GM19351 (cell line): Measurements from ENCODE around the gene RND1.
A peak's percentile ranks its signal among the peaks of the same experiment; 100 is the strongest.

Experiments used
- ATAC-seq: cut with Tn5 transposase; IDR thresholded peaks from one replicate; pipeline ENCODE4 v1.9.1; 2021; ENCODE audit warnings: mild to moderate bottlenecking, moderate library complexity; ENCODE audit not compliant: unreplicated experiment

Gene RND1

DNA sequence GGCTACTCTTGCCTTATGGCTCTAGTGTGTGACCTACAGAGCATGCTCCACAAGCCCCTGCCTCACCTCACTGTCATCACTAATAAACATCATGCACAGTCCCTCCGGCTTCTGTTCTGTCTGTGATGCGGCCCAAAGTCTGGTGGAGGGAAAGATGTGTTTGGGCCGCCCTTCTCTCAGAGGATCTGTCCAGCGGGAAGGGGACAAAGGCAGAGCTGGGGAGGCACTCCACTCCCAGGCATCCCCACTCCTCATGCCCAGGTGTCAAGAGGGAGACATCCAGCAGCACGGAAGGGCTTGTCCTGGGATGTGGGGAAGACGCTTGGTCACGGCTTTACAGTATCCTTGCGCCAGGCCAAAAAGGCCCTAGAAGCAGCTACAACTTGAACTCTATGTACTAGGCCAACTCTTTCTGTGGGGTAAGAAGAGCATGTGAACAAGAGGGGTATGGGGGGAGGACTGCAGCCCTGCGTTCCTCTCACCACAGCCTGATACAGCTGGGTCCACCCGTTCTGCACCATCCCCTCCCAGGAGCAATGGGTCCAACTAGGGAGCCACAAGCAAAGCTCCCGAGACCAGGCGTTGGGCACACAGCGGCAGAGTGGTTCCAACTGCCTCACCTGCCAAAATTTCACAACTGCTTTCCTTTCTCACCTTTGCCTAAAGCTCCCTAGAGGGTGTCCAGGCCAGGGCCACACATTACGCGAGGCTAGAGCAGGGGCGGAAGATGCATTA is 36.7 kb downstream of the RND1 start:
- ATAC-seq: no peak

DNA sequence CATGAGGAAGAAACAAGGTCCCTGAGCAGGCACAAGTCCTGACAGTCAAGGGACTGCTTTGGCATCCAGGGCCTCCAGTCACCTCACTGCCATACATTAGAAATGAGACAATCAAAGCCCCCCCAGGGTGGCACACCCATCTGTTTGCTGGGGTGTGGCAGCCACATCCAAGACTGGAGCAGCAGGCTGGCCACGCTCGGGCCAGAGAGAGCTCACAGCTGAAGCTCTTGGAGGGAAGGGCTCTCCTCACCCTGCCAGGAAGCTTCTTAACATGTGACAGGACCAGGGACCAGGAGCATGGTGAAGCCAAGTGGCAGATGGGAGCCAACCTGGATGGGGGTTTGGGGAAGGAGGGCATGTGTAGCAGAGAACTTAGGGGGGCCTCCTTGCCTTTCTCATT is 37.4 kb downstream of the RND1 start:
- ATAC-seq: no peak

GRCh38 chr12:48827513-48828096 is 38.1 kb downstream of the RND1 start:
- no peak for ATAC-seq

- ATAC-seq: no peak
Measured at GRCh38 chr12:48827026-48827425, 38.6 kb downstream of the RND1 start.

DNA sequence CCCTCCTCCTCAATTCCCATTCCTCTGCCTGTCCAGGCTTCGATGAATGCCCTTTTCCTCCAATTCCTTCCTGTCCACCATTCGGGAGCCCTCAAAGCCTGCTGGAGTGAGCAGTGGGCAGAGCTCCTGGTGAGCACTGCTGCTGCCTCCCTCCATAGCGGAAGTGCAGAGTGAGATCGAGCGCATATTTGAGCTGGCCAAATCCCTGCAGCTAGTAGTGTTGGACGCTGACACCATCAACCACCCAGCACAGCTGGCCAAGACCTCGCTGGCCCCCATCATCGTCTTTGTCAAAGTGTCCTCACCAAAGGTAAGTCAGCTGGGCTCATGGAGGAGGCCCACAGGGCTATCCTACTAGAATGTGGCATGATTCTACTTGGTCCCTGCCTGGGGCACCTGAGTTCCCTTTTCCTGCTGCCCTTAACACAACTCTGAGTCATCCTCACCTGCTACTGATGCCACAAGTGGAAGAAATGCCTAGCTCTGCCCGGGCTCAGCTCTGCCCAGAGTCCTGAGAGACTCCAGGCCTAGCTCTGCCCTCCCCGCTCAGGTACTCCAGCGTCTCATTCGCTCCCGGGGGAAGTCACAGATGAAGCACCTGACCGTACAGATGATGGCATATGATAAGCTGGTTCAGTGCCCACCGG is 39.3 kb downstream of the RND1 start:
- no peak for ATAC-seq

DNA sequence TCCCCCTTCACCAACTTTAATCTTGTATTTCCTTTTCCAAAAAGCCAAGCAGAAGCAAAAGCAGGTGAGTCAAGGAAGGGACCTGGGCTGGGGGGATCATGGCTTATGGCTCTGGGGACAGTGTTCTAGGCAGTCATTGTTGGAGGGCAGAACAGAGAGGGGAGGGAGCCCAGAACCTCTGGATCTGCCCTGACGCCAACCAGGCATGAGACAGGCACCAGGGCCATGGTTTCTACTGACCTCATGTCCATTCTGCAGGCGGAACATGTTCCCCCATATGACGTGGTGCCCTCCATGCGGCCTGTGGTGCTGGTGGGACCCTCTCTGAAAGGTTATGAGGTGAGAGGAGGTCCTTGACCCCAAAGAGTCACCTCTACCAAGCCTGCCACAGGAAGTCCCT is 40.8 kb downstream of the RND1 start:
- no peak for ATAC-seq

DNA sequence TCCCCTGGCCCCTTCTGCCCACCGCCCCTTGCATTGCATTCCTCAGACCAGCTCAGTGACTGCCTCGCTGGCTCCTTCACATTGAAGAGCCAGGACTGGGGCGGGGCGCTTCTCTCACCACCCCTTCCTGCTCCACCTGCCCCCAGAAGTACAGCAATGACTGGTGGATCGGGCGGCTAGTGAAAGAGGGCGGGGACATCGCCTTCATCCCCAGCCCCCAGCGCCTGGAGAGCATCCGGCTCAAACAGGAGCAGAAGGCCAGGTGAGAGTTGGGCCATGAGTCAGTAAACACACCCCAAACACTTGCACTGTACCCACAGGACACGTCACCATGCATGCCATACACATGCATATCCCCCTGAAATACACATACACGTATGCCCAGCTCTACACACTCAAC is 41.6 kb downstream of the RND1 start:
- ATAC-seq: no peak

- ATAC-seq: no peak
Measured at GRCh38 chr12:48823281-48823680, 42.4 kb downstream of the RND1 start.

DNA sequence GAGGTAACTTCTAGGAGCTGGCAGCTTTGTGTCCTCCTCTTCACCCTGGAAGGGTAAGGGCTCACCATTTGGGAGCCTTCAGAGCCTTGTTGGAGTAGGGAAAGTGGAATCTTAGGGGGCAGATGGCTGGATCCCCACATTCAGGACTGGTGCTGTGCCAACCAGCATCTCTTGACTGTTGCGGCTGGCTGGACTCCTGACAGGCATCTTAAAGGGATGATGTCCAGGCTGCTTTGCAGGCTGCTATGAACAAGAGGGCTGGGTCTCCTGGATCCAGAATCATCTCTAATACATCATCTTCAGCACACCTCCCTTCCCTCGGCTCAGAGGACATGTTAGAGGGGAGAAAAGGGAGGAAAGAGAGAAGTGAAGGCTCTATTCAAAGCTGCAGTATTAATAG is 43.0 kb downstream of the RND1 start:
- ATAC-seq: no peak

GRCh38 chr12:48822139-48822538 is 43.5 kb downstream of the RND1 start:
- ATAC-seq: no peak

- no peak for ATAC-seq
Measured at GRCh38 chr12:48819986-48820725, 45.5 kb downstream of the RND1 start.

DNA sequence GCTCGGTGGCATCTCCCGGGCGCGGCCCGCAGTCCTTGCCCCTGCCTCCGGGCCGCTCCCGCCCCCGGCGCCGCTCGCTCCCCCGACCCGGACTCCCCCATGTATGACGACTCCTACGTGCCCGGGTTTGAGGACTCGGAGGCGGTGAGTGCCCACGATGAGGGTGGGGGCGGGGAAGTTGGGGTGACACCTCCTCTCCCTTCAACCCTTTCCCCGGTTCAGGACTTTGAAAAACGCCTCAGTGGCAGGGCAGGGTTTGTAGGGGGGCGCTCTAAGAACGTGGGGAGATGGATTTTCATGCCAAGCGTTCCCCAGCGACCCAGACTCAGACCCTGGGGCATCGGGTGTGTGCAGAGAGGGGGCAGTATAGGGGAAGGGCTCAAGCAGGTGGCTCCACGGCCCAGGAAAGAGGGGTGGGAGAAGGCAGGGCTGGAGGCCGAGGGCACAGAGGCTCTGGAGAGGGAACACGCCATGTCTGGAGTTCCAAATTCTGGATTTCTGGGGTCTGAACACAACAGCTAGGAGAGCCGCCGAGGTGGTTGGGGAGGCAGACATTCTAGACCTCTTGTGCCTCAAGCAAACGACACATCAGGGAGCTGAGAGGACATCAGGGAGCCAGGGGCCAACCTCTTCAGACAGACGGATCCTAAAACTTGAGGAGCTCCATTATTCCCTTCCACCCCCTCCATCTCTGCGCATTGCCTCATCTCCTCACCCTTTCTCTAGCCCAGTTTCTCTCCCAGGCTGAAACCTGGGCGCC is 46.7 kb downstream of the RND1 start:
- ATAC-seq: no peak

DNA sequence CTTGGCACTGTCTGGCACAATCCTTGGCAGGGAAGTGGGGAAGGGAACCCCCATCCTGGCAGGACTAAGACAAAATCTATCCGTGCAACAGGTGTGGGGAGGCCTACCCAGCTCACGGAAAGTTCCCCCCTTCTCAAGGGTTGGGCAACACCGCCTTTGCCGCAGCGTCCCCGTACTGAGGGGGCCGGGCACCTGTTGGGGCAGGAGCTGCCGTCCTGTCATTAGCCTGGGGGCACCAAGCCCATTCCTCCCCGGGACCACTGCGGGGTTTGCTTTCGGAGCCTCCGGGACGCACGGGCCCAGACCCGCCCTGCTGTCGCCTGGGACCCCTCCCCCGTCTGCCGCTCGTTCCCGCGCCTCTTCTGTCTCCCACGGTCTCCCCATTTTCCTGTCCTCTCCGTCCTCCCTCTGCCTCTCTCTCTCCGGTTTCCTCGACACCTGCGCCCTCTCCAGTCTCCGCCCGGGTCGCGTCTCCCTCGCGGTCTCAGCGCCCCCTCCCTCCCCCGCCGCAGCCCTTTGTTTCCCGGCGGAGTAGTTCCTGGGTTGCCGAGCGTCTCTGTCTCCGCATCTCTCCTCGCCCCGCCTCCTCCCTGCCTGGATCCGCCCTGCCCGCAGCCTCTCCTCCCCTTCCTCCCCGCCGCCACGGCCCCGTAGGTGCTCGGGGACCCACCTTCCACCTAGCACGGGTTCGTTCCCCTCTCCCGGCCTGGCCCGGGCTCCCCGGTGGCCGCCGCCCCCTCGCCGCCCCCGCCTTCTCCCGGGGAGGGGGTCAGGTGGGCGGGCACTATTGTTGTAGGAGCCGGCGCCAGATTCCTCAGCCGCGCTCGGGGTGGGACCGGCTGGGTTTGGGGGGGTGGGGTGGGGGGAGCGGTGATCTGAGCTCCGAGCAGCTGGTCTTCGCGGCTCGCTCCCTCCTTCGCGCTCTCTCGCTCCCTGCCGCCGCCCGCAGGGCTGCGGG is 47.5 kb downstream of the RND1 start, which contains the start of gene CACNB3:
Gene CACNB3, plus strand, starts transcription at position 624 of the 958 bp plus-strand sequence. CDS start 434 bp downstream, outside the sequence.
- no peak for ATAC-seq

GRCh38 chr12:48816143-48816854 is 49.4 kb downstream of the RND1 start:
- no peak for ATAC-seq

GRCh38 chr12:48815126-48816110 is 50.3 kb downstream of the RND1 start:
- ATAC-seq: peak; percentile 29

- peak; percentile 79 for ATAC-seq
Measured at GRCh38 chr12:48814262-48815125, 51.2 kb downstream of the RND1 start.
